SK-N-SH (cell line): ENCODE results near the gene NALCN.

ENCODE experiments used
- EP300 ChIP-seq, 2 experiments: IDR thresholded peaks; 2 replicates each; pipeline versions ENCODE4 v1.4.0 to v1.6.1; 2012; ENCODE audit warnings: borderline replicate concordance in 1 of 2, low read depth in 1 of 2, low read length in 1 of 2
- EZH2phosphoT487 ChIP-seq: fragments of 200-600 bp; sonication (generic); IDR thresholded peaks from 2 replicates; pipeline ENCODE4 v1.6.1; 2017; ENCODE audit warnings: low read depth, mixed run types, mild to moderate bottlenecking, antibody characterized with exemption, moderate library complexity, borderline replicate concordance
- FOXM1 ChIP-seq: IDR thresholded peaks from 2 replicates; pipeline ENCODE4 v1.4.0; 2012; ENCODE audit warnings: low read depth, mild to moderate bottlenecking
- POLR2AphosphoS5 ChIP-seq: IDR thresholded peaks from 2 replicates; pipeline ENCODE4 v1.6.1; 2012; ENCODE audit warnings: low read depth, low read length
- TAF1 ChIP-seq: IDR thresholded peaks from 2 replicates; pipeline ENCODE4 v1.6.1; 2012; ENCODE audit warnings: low read depth, mild to moderate bottlenecking, low read length, moderate library complexity, borderline replicate concordance
- TF ChIP-seq, protein P1 (sequence below): fragments of 200-600 bp; sonication (generic); IDR thresholded peaks from 2 replicates; pipeline ENCODE4 v1.6.1; 2017; ENCODE audit warnings: antibody characterized with exemption, mild to moderate bottlenecking, moderate library complexity
- TF ChIP-seq, protein P2 (sequence below): IDR thresholded peaks from 2 replicates; pipeline ENCODE4 v1.4.0; 2012; ENCODE audit warnings: low read depth

GRCh38 chr13:101017123-101017872 lies 399.0 kb downstream of the NALCN start:
- TF ChIP-seq EZH2phosphoT487 (no peak), POLR2AphosphoS5 (no peak), EP300 (IDR thresholded peaks at IDR 0.05; ENCODE audit: borderline replicate concordance in 1 of 2, low read depth in 1 of 2, low read length in 1 of 2) (no peak), TAF1 (no peak), FOXM1 (no peak)
- TF ChIP-seq, protein P1, sequence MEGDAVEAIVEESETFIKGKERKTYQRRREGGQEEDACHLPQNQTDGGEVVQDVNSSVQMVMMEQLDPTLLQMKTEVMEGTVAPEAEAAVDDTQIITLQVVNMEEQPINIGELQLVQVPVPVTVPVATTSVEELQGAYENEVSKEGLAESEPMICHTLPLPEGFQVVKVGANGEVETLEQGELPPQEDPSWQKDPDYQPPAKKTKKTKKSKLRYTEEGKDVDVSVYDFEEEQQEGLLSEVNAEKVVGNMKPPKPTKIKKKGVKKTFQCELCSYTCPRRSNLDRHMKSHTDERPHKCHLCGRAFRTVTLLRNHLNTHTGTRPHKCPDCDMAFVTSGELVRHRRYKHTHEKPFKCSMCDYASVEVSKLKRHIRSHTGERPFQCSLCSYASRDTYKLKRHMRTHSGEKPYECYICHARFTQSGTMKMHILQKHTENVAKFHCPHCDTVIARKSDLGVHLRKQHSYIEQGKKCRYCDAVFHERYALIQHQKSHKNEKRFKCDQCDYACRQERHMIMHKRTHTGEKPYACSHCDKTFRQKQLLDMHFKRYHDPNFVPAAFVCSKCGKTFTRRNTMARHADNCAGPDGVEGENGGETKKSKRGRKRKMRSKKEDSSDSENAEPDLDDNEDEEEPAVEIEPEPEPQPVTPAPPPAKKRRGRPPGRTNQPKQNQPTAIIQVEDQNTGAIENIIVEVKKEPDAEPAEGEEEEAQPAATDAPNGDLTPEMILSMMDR, result no peak
- TF ChIP-seq, protein P2, sequence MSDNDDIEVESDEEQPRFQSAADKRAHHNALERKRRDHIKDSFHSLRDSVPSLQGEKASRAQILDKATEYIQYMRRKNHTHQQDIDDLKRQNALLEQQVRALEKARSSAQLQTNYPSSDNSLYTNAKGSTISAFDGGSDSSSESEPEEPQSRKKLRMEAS, result no peak
